DND-41 (cell line): ENCODE results near the gene DCTPP1.
"Not testable (repeated sequence)": the region's sequence is repeated elsewhere in the genome, so short reads cannot be mapped to it uniquely, and the experiment has no call there.

Experiments used
- ATAC-seq: fragments of 200-7000 bp; cut with Tn5 transposase; 3 replicates; pipeline ENCODE4 v1.9.1; 2021; ENCODE audit warnings: low read depth; ENCODE audit not compliant: insufficient read depth
- DNase-seq: peaks from one replicate; pipeline ENCODE4 v3.0.0-alpha.2; 2020
- H2AFZ ChIP-seq: 2 replicates; pipeline ENCODE4 v1.6.0; 2012; ENCODE audit warnings: low read depth, low read length
- H3K27ac ChIP-seq: 2 replicates; pipeline ENCODE4 v1.5.1; 2012; ENCODE audit warnings: low read length, inconsistent platforms
- H3K27me3 ChIP-seq: fragments of 200-600 bp; sonication (generic); 2 replicates; pipeline ENCODE4 v1.6.0; 2012; ENCODE audit warnings: low read length, mild to moderate bottlenecking, inconsistent platforms; ENCODE audit not compliant: insufficient read depth, poor library complexity
- H3K36me3 ChIP-seq: 2 replicates; pipeline ENCODE4 v1.5.1; 2012; ENCODE audit warnings: low read length, inconsistent platforms; ENCODE audit not compliant: insufficient read depth
- H3K4me1 ChIP-seq: 2 replicates; pipeline ENCODE4 v1.5.1; 2012; ENCODE audit warnings: mild to moderate bottlenecking, low read length; ENCODE audit not compliant: insufficient read depth
- H3K4me2 ChIP-seq: 2 replicates; pipeline ENCODE4 v1.6.0; 2012; ENCODE audit warnings: mild to moderate bottlenecking, moderate library complexity, low read length, inconsistent platforms; ENCODE audit not compliant: insufficient read depth
- H3K4me3 ChIP-seq, 2 experiments: fragments of 200-600 bp in 1 of 2; shearing (Covaris generic) in 1 of 2; 2 replicates each; pipeline ENCODE4 v1.5.1; 2012 to 2016; ENCODE audit warnings: inconsistent platforms in 2 of 2, low read length in 2 of 2, mild to moderate bottlenecking in 2 of 2, low read depth in 1 of 2, moderate library complexity in 1 of 2
- H3K79me2 ChIP-seq: 2 replicates; pipeline ENCODE4 v1.6.0; 2012; ENCODE audit warnings: low read length, inconsistent platforms; ENCODE audit not compliant: insufficient read depth
- H3K9ac ChIP-seq: 2 replicates; pipeline ENCODE4 v1.6.0; 2012; ENCODE audit warnings: low read depth, mild to moderate bottlenecking, inconsistent platforms, low read length, moderate library complexity
- H3K9me3 ChIP-seq: 2 replicates; pipeline ENCODE4 v1.5.1; 2012; ENCODE audit warnings: low read length, moderate library complexity, mild to moderate bottlenecking, inconsistent platforms; ENCODE audit not compliant: insufficient read depth, severe bottlenecking
- H4K20me1 ChIP-seq: 2 replicates; pipeline ENCODE4 v1.6.0; 2012; ENCODE audit warnings: low read length; ENCODE audit not compliant: insufficient read depth
- CTCF ChIP-seq: IDR thresholded peaks from 2 replicates; pipeline ENCODE4 v1.5.1; 2012; ENCODE audit warnings: borderline replicate concordance, low read length, moderate library complexity, mild to moderate bottlenecking; ENCODE audit not compliant: poor library complexity, severe bottlenecking; ENCODE audit errors: extremely low read depth
- EZH2 ChIP-seq: IDR thresholded peaks from 3 replicates; pipeline ENCODE4 v1.6.1; 2012; ENCODE audit warnings: borderline replicate concordance, low read depth, mild to moderate bottlenecking, moderate library complexity, low read length, inconsistent platforms; ENCODE audit not compliant: severe bottlenecking

The DCTPP1 gene

GRCh38 chr16:30397776-30398660 lies 31.8 kb downstream of the DCTPP1 start:
- Histone ChIP-seq H3K4me1 (peaks cover 65% of the 10 kb centered on the region), H3K4me3 (0 out of 4 replicates have a peak overlapping the region, but pooled peaks of 1 of the 2 experiments have one; percentile 58), H2AFZ (no peak overlapping the region), H3K79me2 (peaks cover 40% of the 10 kb centered on the region), H3K9me3 (no peaks in the 10 kb centered on the region), H4K20me1 (peaks cover 14% of the 10 kb centered on the region), H3K27me3 (no peaks in the 10 kb centered on the region), H3K4me2 (peak overlapping the region; percentile 79), H3K36me3 (peaks cover 25% of the 10 kb centered on the region), H3K9ac (peak overlapping the region; percentile 60; the same call in 1 of the 2 replicates), H3K27ac (no peak overlapping the region)
- DNase-seq (no peak), ATAC-seq (no peak)
- no peak for TF ChIP-seq EZH2
- no peak for TF ChIP-seq CTCF

GRCh38 chr16:30397056-30397455 lies 32.8 kb downstream of the DCTPP1 start:
- no peak overlapping the region for H3K27ac ChIP-seq

GRCh38 chr16:30396627-30397026 lies 33.2 kb downstream of the DCTPP1 start:
- Histone ChIP-seq H3K79me2 (peaks cover 40% of the 10 kb centered on the region), H3K4me1 (peaks cover 65% of the 10 kb centered on the region), H3K36me3 (peaks cover 25% of the 10 kb centered on the region), H3K4me3 (peak overlapping the region in 1 of 2 experiments; percentile 90; a peak in 2 of 4 replicates), H3K9ac (peak overlapping the region; percentile 96), H4K20me1 (peaks cover 14% of the 10 kb centered on the region), H3K4me2 (peak overlapping the region; percentile 88)
- H3K27ac ChIP-seq, H3K27me3 ChIP-seq, DNase-seq, H2AFZ ChIP-seq, H3K9me3 ChIP-seq, ATAC-seq: not testable (repeated sequence)

More at GRCh38 chr16:30397056-30397455, 32.8 kb downstream of the DCTPP1 start:
- H3K79me2 ChIP-seq = peaks cover 40% of the 10 kb centered on the region
- no peaks in the 10 kb centered on the region for H3K27me3 ChIP-seq
- H4K20me1 ChIP-seq = peaks cover 14% of the 10 kb centered on the region
- TF ChIP-seq EZH2 (no peak), CTCF (no peak)
- no peaks in the 10 kb centered on the region for H3K9me3 ChIP-seq
- H3K4me1 ChIP-seq = peaks cover 65% of the 10 kb centered on the region
- 0 out of 2 replicates have a peak overlapping the region, but pooled peaks have one; percentile 96 for H3K9ac ChIP-seq
- ATAC-seq = no peak
- DNase-seq = no peak
- no peak overlapping the region for H2AFZ ChIP-seq
- peak overlapping the region; percentile 88 for H3K4me2 ChIP-seq
- H3K4me3 ChIP-seq = 0 out of 4 replicates have a peak overlapping the region, but pooled peaks of 1 of the 2 experiments have one; percentile 29
- H3K36me3 ChIP-seq = peaks cover 25% of the 10 kb centered on the region

- H3K79me2 ChIP-seq = peaks cover 40% of the 10 kb centered on the region
- TF ChIP-seq CTCF (no peak), EZH2 (no peak)
- peaks cover 14% of the 10 kb centered on the region for H4K20me1 ChIP-seq
- peaks cover 25% of the 10 kb centered on the region for H3K36me3 ChIP-seq
- no peaks in the 10 kb centered on the region for H3K9me3 ChIP-seq
- H3K4me2 ChIP-seq = peak overlapping the region; percentile 88
- H2AFZ ChIP-seq = peak overlapping the region; percentile 81
- H3K4me1 ChIP-seq = peaks cover 64% of the 10 kb centered on the region
- H3K27ac ChIP-seq = peak overlapping the region; percentile 88
- H3K9ac ChIP-seq = peak overlapping the region; percentile 96
- H3K4me3 ChIP-seq = peak overlapping the region; percentile 68 to 90; a peak in 3 of 4 replicates
- no peaks in the 10 kb centered on the region for H3K27me3 ChIP-seq
- ATAC-seq (0 out of 3 replicates have a peak, but pooled peaks have one; percentile 2), DNase-seq (no peak)
Observed at GRCh38 chr16:30395992-30396585, 33.7 kb downstream of the DCTPP1 start.
